Fibroblast of lung (primary cell): ENCODE data around the gene CCDC88C. TPM values are rescaled to one million over a fixed set of nuclear protein-coding genes. Genes with fewer than 3 reads are reported as not detected.
A peak's percentile ranks its signal among the peaks of the same experiment; 100 is the strongest.

ENCODE experiments used
- DNase-seq, 2 donors: peaks; one replicate each; pipeline versions ENCODE4 v3.0.0 to v3.0.0-alpha.2; 2010; ENCODE audit warnings: low read depth in 2 of 2
- H2AFZ ChIP-seq: 2 replicates; pipeline ENCODE4 v1.5.1; 2012; ENCODE audit warnings: low read length, control low read depth, inconsistent platforms
- H3K27ac ChIP-seq: 2 replicates; pipeline ENCODE4 v1.5.1; 2011; ENCODE audit warnings: low read length, control low read depth; ENCODE audit not compliant: insufficient read depth
- H3K27me3 ChIP-seq: 2 replicates; pipeline ENCODE4 v1.5.1; 2011; ENCODE audit warnings: mild to moderate bottlenecking, low read length; ENCODE audit not compliant: control insufficient read depth, insufficient read depth
- H3K36me3 ChIP-seq: 2 replicates; pipeline ENCODE4 v1.5.1; 2011; ENCODE audit warnings: low read length; ENCODE audit not compliant: control insufficient read depth, insufficient read depth
- H3K4me1 ChIP-seq: 2 replicates; pipeline ENCODE4 v1.5.1; 2011; ENCODE audit warnings: low read length; ENCODE audit not compliant: control insufficient read depth, insufficient read depth; ENCODE audit errors: extremely low read depth
- H3K4me2 ChIP-seq: 2 replicates; pipeline ENCODE4 v1.5.1; 2011; ENCODE audit warnings: low read length, control low read depth; ENCODE audit not compliant: insufficient read depth; ENCODE audit errors: extremely low read depth
- H3K4me3 ChIP-seq, 4 experiments: fragments of 200-600 bp in 1 of 4; sonication (generic) in 1 of 4; replicated peaks in 1 of 4; 2 replicates each; pipeline ENCODE4 v1.5.1; 2011 to 2016; ENCODE audit warnings: low read length in 4 of 4, low read depth in 3 of 4, mild to moderate bottlenecking in 3 of 4, control low read depth in 2 of 4, inconsistent platforms in 1 of 4, mixed read lengths in 1 of 4; ENCODE audit not compliant: insufficient read depth in 1 of 4; ENCODE audit errors: control extremely low read depth in 1 of 4
- H3K79me2 ChIP-seq: 2 replicates; pipeline ENCODE4 v1.5.1; 2012; ENCODE audit warnings: mild to moderate bottlenecking, low read length, inconsistent platforms; ENCODE audit not compliant: control insufficient read depth, insufficient read depth
- H3K9ac ChIP-seq: 2 replicates; pipeline ENCODE4 v1.5.1; 2011; ENCODE audit warnings: mild to moderate bottlenecking, low read length, control low read depth; ENCODE audit not compliant: insufficient read depth
- H3K9me3 ChIP-seq: 2 replicates; pipeline ENCODE4 v1.5.1; 2012; ENCODE audit warnings: low read depth, low read length; ENCODE audit not compliant: control insufficient read depth, insufficient read depth
- H4K20me1 ChIP-seq: 2 replicates; pipeline ENCODE4 v1.5.1; 2011; ENCODE audit warnings: low read length; ENCODE audit not compliant: control insufficient read depth, insufficient read depth; ENCODE audit errors: extremely low read depth
- EZH2 ChIP-seq: IDR thresholded peaks from 2 replicates; pipeline ENCODE4 v1.5.1; 2012; ENCODE audit warnings: low read length, control low read depth, mild to moderate bottlenecking; ENCODE audit errors: missing control alignments
- polyA plus RNA-seq, 2 donors: library from polyadenylated mRNA; depleted of rRNA in 1 of 2; stranded (reverse) in 1 of 2; unstranded in 1 of 2; fragments of >200 nt; gene quantifications; 2 replicates each; pipeline ENCODE4 v1.2.1, GENCODE V29; 2011 to 2012; ENCODE audit warnings: missing spikeins in 1 of 2
- total RNA-seq: library from RNA; depleted of rRNA; stranded (reverse); fragments of >200 nt; gene quantifications from 2 replicates; pipeline ENCODE4 v1.2.1, GENCODE V29; 2014
- TF ChIP-seq, protein P1 (sequence below), 2 donors: IDR thresholded peaks in 1 of 2; conservative IDR thresholded peaks in 1 of 2; 1 replicate in 1 of 2; 2 replicates in 1 of 2; pipeline ENCODE4 v1.5.1; 2011 to 2012; ENCODE audit warnings: low read length in 2 of 2, control low read depth in 1 of 2, inconsistent platforms in 1 of 2, low read depth in 1 of 2, mild to moderate bottlenecking in 1 of 2

CCDC88C gene
- total and polyA plus RNA-seq, 2 donors (not counting 1 experiment from before 2014, with no cell fraction given): 0.02 to 0.17 TPM

DNA sequence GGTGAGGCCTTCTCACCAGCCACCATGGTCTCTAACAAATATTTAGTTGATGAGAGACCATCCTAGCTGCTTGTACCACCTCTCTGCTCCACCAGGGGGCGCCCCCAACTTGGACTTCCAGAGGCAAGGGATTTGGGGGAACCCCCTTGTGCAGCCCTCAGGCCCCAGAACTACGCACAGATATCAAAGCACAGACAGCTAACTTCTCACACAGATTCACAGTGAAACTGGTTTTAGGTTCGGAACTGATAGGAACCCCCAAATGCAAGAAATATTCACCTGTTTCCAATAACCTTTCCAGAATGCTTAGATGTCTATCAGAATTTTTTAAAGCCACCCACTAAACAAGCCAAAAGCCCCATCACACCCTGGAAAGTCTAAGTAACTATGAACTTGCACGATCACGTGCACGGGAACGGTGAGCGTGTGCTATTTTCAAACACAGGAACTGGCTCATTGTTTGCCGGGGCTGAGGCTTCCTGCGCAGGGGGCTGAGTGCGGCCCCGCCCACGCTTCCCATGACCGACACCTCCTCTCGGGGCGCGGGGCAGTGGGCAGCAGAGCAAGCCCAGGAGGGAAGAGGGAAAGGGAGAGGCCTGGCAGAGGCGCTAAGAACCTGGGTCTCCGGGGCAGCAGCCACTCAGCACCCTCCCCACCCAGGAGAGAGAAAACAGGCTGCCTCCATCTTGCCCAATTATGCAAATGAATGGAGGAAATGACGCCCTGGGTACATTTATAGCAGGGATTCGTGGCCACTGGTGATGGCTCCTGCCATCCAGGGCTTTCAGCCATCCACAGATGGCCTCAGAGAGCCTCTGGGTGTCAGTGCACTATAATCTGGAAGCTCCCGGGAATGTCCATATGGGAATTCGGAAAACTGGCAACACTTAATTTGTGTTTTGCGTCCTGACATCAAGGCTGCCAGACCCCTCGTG is 93.7 kb downstream of the CCDC88C start:
- H4K20me1 ChIP-seq: no peaks in the 10 kb centered on the region
- H2AFZ ChIP-seq: peak overlapping the region; percentile 11
- H3K4me3 ChIP-seq: peak overlapping the region in 3 of 4 experiments; percentile 26 to 40 (median 31)
- TF ChIP-seq, protein P1, sequence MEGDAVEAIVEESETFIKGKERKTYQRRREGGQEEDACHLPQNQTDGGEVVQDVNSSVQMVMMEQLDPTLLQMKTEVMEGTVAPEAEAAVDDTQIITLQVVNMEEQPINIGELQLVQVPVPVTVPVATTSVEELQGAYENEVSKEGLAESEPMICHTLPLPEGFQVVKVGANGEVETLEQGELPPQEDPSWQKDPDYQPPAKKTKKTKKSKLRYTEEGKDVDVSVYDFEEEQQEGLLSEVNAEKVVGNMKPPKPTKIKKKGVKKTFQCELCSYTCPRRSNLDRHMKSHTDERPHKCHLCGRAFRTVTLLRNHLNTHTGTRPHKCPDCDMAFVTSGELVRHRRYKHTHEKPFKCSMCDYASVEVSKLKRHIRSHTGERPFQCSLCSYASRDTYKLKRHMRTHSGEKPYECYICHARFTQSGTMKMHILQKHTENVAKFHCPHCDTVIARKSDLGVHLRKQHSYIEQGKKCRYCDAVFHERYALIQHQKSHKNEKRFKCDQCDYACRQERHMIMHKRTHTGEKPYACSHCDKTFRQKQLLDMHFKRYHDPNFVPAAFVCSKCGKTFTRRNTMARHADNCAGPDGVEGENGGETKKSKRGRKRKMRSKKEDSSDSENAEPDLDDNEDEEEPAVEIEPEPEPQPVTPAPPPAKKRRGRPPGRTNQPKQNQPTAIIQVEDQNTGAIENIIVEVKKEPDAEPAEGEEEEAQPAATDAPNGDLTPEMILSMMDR (conservative IDR thresholded peaks at IDR 0.05 in 1 of 2, IDR thresholded peaks at IDR 0.05 in 1 of 2; ENCODE audit: low read depth in 1 of 2, low read length in 2 of 2): peak; percentile 90 to 91
- TF ChIP-seq EZH2: no peak
- peak overlapping the region; percentile 44 for H3K4me2 ChIP-seq
- H3K4me1 ChIP-seq: no peaks in the 10 kb centered on the region
- no peak overlapping the region for H3K27ac ChIP-seq
- no peaks in the 10 kb centered on the region for H3K9me3 ChIP-seq
- no peaks in the 10 kb centered on the region for H3K27me3 ChIP-seq
- no peaks in the 10 kb centered on the region for H3K36me3 ChIP-seq
- peak; percentile 41 to 68 for DNase-seq
- no peak overlapping the region for H3K9ac ChIP-seq
- H3K79me2 ChIP-seq: no peaks in the 10 kb centered on the region

DNA sequence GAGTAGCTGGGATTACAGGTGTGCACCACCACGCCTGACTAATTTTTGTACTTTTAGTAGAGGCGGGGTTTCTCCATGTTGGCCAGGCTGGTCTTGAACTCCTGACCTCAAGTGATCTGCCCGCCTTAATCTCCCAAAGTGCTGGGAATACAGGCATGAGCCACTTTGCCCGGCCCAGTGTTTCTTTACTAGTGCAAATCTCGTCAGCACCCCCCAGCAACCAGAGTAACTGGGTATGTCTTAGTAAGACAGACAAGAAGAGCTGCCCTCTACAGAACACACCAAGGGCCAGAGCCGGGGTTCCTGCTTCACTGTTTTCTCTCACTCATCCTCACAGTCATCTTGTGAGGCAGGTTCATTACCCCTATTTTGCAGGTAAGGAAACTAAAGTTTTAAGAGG is 94.6 kb downstream of the CCDC88C start:
- H4K20me1 ChIP-seq: no peaks in the 10 kb centered on the region
- H2AFZ ChIP-seq: no peak overlapping the region
- no peaks in the 10 kb centered on the region for H3K27me3 ChIP-seq
- H3K27ac ChIP-seq: no peak overlapping the region
- TF ChIP-seq, protein P1 (conservative IDR thresholded peaks at IDR 0.05 in 1 of 2, IDR thresholded peaks at IDR 0.05 in 1 of 2; ENCODE audit: low read depth in 1 of 2, low read length in 2 of 2): no peak
- no peak for TF ChIP-seq EZH2
- H3K9ac ChIP-seq: no peak overlapping the region
- no peaks in the 10 kb centered on the region for H3K4me1 ChIP-seq
- H3K4me3 ChIP-seq: no peak overlapping the region
- no peaks in the 10 kb centered on the region for H3K79me2 ChIP-seq
- DNase-seq: no peak
- no peaks in the 10 kb centered on the region for H3K9me3 ChIP-seq
- H3K36me3 ChIP-seq: no peaks in the 10 kb centered on the region
- no peak overlapping the region for H3K4me2 ChIP-seq

DNA sequence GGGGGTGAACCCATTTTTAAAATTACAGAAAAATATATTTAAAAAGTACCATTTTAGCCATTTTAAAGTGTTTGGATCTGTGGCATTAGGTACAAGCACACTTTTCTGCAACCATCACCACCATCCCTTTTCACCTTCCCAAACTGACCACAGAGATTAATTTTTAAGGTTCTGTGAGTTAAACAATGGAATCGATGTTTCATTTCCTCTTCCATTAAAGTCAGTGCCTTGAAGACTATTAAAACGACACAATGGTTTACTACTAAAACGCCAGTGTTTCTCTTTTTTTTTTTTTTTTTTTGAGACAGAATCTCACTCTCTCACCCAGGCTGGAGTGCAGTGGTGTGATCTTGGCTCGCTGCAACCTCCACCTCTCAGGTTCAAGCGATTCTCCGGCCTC is 95.0 kb downstream of the CCDC88C start:
- Histone ChIP-seq H3K9me3 (no peaks in the 10 kb centered on the region), H3K4me3 (no peak overlapping the region), H3K79me2 (no peaks in the 10 kb centered on the region), H3K27me3 (no peaks in the 10 kb centered on the region), H4K20me1 (no peaks in the 10 kb centered on the region), H3K4me2 (no peak overlapping the region), H2AFZ (no peak overlapping the region), H3K4me1 (no peaks in the 10 kb centered on the region), H3K36me3 (no peaks in the 10 kb centered on the region), H3K27ac (no peak overlapping the region), H3K9ac (no peak overlapping the region)
- TF ChIP-seq, protein P1 (conservative IDR thresholded peaks at IDR 0.05 in 1 of 2, IDR thresholded peaks at IDR 0.05 in 1 of 2; ENCODE audit: low read depth in 1 of 2, low read length in 2 of 2): no peak
- no peak for TF ChIP-seq EZH2
- no peak for DNase-seq
